Caco-2 (cell line): ENCODE data around the gene NRIP1. TPM values are rescaled to one million over a fixed set of nuclear protein-coding genes. Genes with fewer than 3 reads are reported as not detected.

ENCODE experiments used
- BruUV-seq: library from RNA; stranded (reverse); fragments of 400-500 nt; replicated peaks from 2 replicates; lab custom pipeline; 2021; lab: Mats Ljungman, UMichigan
- CTCF ChIA-PET: fragments of 300-600 bp; sonication (Branson Sonifier 250); formaldehyde crosslinking; loops from one replicate; lab custom pipeline; 2022; ENCODE audit warnings: antibody characterized with exemption; lab: Charles Lee
- POLR2A ChIA-PET: fragments of 300-600 bp; sonication (Branson Sonifier 250); formaldehyde crosslinking; loops from one replicate; lab custom pipeline; 2022; ENCODE audit warnings: antibody characterized with exemption; lab: Charles Lee
- DNase-seq, 2 experiments: peaks; one replicate each; pipeline versions ENCODE4 v3.0.0 to v3.0.0-alpha.2; 2020 to 2022
- H3K27me3 ChIP-seq: replicated peaks from 2 replicates; pipeline ENCODE4 v1.6.0; 2011; ENCODE audit warnings: low read length; ENCODE audit not compliant: control insufficient read depth, insufficient read depth
- H3K36me3 ChIP-seq: 2 replicates; pipeline ENCODE4 v1.5.1; 2011; ENCODE audit warnings: low read length; ENCODE audit not compliant: control insufficient read depth, insufficient read depth
- H3K4me1 ChIP-seq: fragments of 250-450 bp; sonication (Bioruptor Pico); 2 replicates; pipeline ENCODE4 v1.5.1; 2020; ENCODE audit warnings: mild to moderate bottlenecking
- H3K4me3 ChIP-seq: 2 replicates; pipeline ENCODE4 v1.5.1; 2011; ENCODE audit warnings: low read depth, mild to moderate bottlenecking, control low read depth, low read length
- H3K9me3 ChIP-seq: fragments of 250-450 bp; sonication (Bioruptor Pico); 2 replicates; pipeline ENCODE4 v1.5.1; 2020; ENCODE audit warnings: mild to moderate bottlenecking, moderate library complexity
- H3K27ac Mint-ChIP-seq: one replicate; pipeline ENCODE4 v1.8.0; 2022; ENCODE audit warnings: mixed read lengths; ENCODE audit not compliant: unreplicated experiment
- H3K27me3 Mint-ChIP-seq: one replicate; pipeline ENCODE4 v1.8.0; 2022; ENCODE audit warnings: mixed read lengths; ENCODE audit not compliant: insufficient read depth, unreplicated experiment
- H3K36me3 Mint-ChIP-seq: one replicate; pipeline ENCODE4 v1.8.0; 2022; ENCODE audit warnings: mild to moderate bottlenecking, mixed read lengths; ENCODE audit not compliant: insufficient read depth, unreplicated experiment
- H3K4me1 Mint-ChIP-seq: one replicate; pipeline ENCODE4 v1.8.0; 2022; ENCODE audit warnings: low read depth, mixed read lengths; ENCODE audit not compliant: unreplicated experiment
- H3K4me3 Mint-ChIP-seq: one replicate; pipeline ENCODE4 v1.8.0; 2022; ENCODE audit warnings: mild to moderate bottlenecking, moderate library complexity, mixed read lengths; ENCODE audit not compliant: unreplicated experiment
- H3K9me3 Mint-ChIP-seq: one replicate; pipeline ENCODE4 v1.8.0; 2022; ENCODE audit warnings: mixed read lengths; ENCODE audit not compliant: unreplicated experiment
- intact Hi-C: fragments of 100-400 bp; cut with micrococcal nuclease; formaldehyde crosslinking; loops from one replicate; pipeline ENCODE4 v1.10.0; 2022; ENCODE audit not compliant: unreplicated experiment
- total RNA-seq: library from RNA; stranded (reverse); gene quantifications from 2 replicates; pipeline ENCODE4 v1.2.3, GENCODE V29; 2022
- TF ChIP-seq, protein P1 (sequence below), 2 experiments: fragments of 200-600 bp in 1 of 2; IDR thresholded peaks; 1 replicate in 1 of 2; 2 replicates in 1 of 2; pipeline versions ENCODE4 v1.5.1 to v1.8.0; 2011 to 2022; ENCODE audit warnings: antibody characterized with exemption in 1 of 2, control low read depth in 1 of 2, inconsistent platforms in 1 of 2, low read depth in 1 of 2, low read length in 1 of 2, mild to moderate bottlenecking in 1 of 2, moderate library complexity in 1 of 2; ENCODE audit not compliant: insufficient read depth in 1 of 2, severe bottlenecking in 1 of 2, unreplicated experiment in 1 of 2

Gene NRIP1
- total RNA-seq, 1 experiment from 2014 or later = 28.6 TPM

DNA sequence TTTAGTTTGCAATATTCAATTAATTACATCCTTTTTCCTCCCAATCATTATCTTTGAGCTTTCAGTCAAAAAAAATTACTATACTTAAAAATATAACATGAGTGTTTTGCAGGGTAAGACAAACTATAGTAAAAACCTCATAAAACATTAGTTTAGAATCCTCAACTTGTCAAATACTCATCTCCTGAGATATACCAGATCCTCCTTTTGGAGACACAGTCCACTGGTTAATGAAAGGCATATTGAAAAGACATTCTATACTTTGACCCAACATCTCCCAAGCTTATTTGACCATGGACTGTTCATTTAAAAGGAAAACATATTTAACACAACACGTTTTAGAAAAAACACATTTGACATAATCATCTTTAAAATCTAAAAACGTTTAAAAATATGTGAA lies 52.8 kb downstream of the NRIP1 start:
- intact Hi-C loops = no loop called here
- no peak for DNase-seq
- no TSS peak for BruUV-seq
- Mint-ChIP-seq H3K36me3 (peaks cover 13% of the 10 kb centered on the region), H3K27me3 (no peaks in the 10 kb centered on the region), H3K27ac (no peak overlapping the region), H3K4me1 (peaks cover 8% of the 10 kb centered on the region), H3K9me3 (no peaks in the 10 kb centered on the region), H3K4me3 (no peak overlapping the region)
- H3K27me3 ChIP-seq = no peaks in the 10 kb centered on the region
- H3K9me3 ChIP-seq = no peaks in the 10 kb centered on the region
- POLR2A ChIA-PET = no interaction called here
- TF ChIP-seq, protein P1, sequence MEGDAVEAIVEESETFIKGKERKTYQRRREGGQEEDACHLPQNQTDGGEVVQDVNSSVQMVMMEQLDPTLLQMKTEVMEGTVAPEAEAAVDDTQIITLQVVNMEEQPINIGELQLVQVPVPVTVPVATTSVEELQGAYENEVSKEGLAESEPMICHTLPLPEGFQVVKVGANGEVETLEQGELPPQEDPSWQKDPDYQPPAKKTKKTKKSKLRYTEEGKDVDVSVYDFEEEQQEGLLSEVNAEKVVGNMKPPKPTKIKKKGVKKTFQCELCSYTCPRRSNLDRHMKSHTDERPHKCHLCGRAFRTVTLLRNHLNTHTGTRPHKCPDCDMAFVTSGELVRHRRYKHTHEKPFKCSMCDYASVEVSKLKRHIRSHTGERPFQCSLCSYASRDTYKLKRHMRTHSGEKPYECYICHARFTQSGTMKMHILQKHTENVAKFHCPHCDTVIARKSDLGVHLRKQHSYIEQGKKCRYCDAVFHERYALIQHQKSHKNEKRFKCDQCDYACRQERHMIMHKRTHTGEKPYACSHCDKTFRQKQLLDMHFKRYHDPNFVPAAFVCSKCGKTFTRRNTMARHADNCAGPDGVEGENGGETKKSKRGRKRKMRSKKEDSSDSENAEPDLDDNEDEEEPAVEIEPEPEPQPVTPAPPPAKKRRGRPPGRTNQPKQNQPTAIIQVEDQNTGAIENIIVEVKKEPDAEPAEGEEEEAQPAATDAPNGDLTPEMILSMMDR (IDR thresholded peaks at IDR 0.05; ENCODE audit: insufficient read depth in 1 of 2, low read depth in 1 of 2, low read length in 1 of 2, severe bottlenecking in 1 of 2, unreplicated experiment in 1 of 2) = no peak
- H3K4me3 ChIP-seq = no peak overlapping the region
- CTCF ChIA-PET = no interaction called here
- no peaks in the 10 kb centered on the region for H3K4me1 ChIP-seq
- no peaks in the 10 kb centered on the region for H3K36me3 ChIP-seq

DNA sequence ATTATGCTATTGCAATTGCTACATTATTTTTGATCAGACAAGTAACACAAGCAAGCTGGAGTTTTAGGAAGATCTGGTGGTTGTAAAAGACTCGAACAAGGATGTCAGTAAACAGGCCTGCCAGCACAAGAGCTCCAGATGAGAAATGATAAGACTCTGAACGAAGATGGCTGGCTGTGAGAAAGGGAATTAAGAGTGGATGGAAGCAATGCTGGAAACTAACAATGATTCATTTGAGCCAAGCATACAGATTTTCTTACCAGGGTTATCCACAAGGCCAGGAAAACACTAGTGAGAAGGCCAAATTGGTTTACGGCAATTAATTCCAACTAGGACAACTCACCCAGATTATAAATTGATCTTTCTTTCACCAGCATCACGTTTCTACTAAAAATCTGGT lies 54.2 kb downstream of the NRIP1 start:
- H3K27ac Mint-ChIP-seq = no peak overlapping the region
- H3K4me1 Mint-ChIP-seq = peaks cover 13% of the 10 kb centered on the region
- Histone ChIP-seq H3K4me1 (no peaks in the 10 kb centered on the region), H3K4me3 (no peak overlapping the region), H3K27me3 (no peaks in the 10 kb centered on the region), H3K36me3 (no peaks in the 10 kb centered on the region), H3K9me3 (no peaks in the 10 kb centered on the region)
- no peaks in the 10 kb centered on the region for H3K27me3 Mint-ChIP-seq
- no peak for DNase-seq
- peaks cover 17% of the 10 kb centered on the region for H3K36me3 Mint-ChIP-seq
- intact Hi-C loops = no loop called here
- POLR2A ChIA-PET = no interaction called here
- TF ChIP-seq, protein P1 (IDR thresholded peaks at IDR 0.05; ENCODE audit: insufficient read depth in 1 of 2, low read depth in 1 of 2, low read length in 1 of 2, severe bottlenecking in 1 of 2, unreplicated experiment in 1 of 2) = no peak
- no peak overlapping the region for H3K4me3 Mint-ChIP-seq
- BruUV-seq = no TSS peak
- CTCF ChIA-PET = no interaction called here
- H3K9me3 Mint-ChIP-seq = no peaks in the 10 kb centered on the region

GRCh38 chr21:15009837-15010363 lies 54.9 kb downstream of the NRIP1 start:
- POLR2A ChIA-PET = no interaction called here
- Mint-ChIP-seq H3K4me3 (no peak overlapping the region), H3K27me3 (no peaks in the 10 kb centered on the region), H3K4me1 (peaks cover 13% of the 10 kb centered on the region), H3K9me3 (no peaks in the 10 kb centered on the region), H3K27ac (no peak overlapping the region), H3K36me3 (peaks cover 17% of the 10 kb centered on the region)
- no TSS peak for BruUV-seq
- Histone ChIP-seq H3K4me3 (no peak overlapping the region), H3K9me3 (no peaks in the 10 kb centered on the region), H3K36me3 (no peaks in the 10 kb centered on the region), H3K27me3 (no peaks in the 10 kb centered on the region), H3K4me1 (no peaks in the 10 kb centered on the region)
- no peak for DNase-seq
- intact Hi-C loops = no loop called here
- TF ChIP-seq, protein P1 (IDR thresholded peaks at IDR 0.05; ENCODE audit: insufficient read depth in 1 of 2, low read depth in 1 of 2, low read length in 1 of 2, severe bottlenecking in 1 of 2, unreplicated experiment in 1 of 2) = no peak
- CTCF ChIA-PET = no interaction called here
